HG02623 (cell line): ENCODE data around the gene FBXO10.

Source experiments
- ATAC-seq: cut with Tn5 transposase; IDR thresholded peaks from one replicate; pipeline ENCODE4 v1.9.1; 2021; ENCODE audit warnings: moderate library complexity; ENCODE audit not compliant: unreplicated experiment

FBXO10 gene

GRCh38 chr9:37551468-37551867 is 24.7 kb downstream of the FBXO10 start:
- ATAC-seq, result no peak

- no peak for ATAC-seq
Observed at GRCh38 chr9:37550781-37551180, 25.4 kb downstream of the FBXO10 start.

GRCh38 chr9:37549527-37549926 is 26.7 kb downstream of the FBXO10 start:
- no peak for ATAC-seq

GRCh38 chr9:37547328-37547878 is 28.8 kb downstream of the FBXO10 start:
- ATAC-seq, result no peak

- ATAC-seq, result no peak
Observed at GRCh38 chr9:37543468-37543867, 32.7 kb downstream of the FBXO10 start.

GRCh38 chr9:37542895-37543294 is 33.3 kb downstream of the FBXO10 start:
- no peak for ATAC-seq

GRCh38 chr9:37542488-37542887 is 33.7 kb downstream of the FBXO10 start:
- no peak for ATAC-seq

GRCh38 chr9:37541465-37541864 is 34.7 kb downstream of the FBXO10 start:
- no peak for ATAC-seq

- no peak for ATAC-seq
Observed at GRCh38 chr9:37540634-37541033, 35.5 kb downstream of the FBXO10 start.

- no peak for ATAC-seq
Observed at GRCh38 chr9:37539634-37540033, 36.5 kb downstream of the FBXO10 start.

GRCh38 chr9:37538099-37538498 is 38.1 kb downstream of the FBXO10 start:
- no peak for ATAC-seq

GRCh38 chr9:37534901-37535300 is 41.3 kb downstream of the FBXO10 start:
- no peak for ATAC-seq

GRCh38 chr9:37534412-37534811 is 41.8 kb downstream of the FBXO10 start:
- ATAC-seq, result no peak

GRCh38 chr9:37531699-37532098 is 44.5 kb downstream of the FBXO10 start:
- peak; percentile 61 for ATAC-seq

GRCh38 chr9:37528652-37529471 is 47.3 kb downstream of the FBXO10 start:
- ATAC-seq, result no peak

GRCh38 chr9:37523916-37524315 is 52.3 kb downstream of the FBXO10 start:
- no peak for ATAC-seq

- no peak for ATAC-seq
Observed at GRCh38 chr9:37522971-37523370, 53.2 kb downstream of the FBXO10 start.

- ATAC-seq, result no peak
Observed at GRCh38 chr9:37521111-37521510, 55.1 kb downstream of the FBXO10 start.

- no peak for ATAC-seq
Observed at GRCh38 chr9:37520641-37521040, 55.5 kb downstream of the FBXO10 start.

- ATAC-seq, result no peak
Observed at GRCh38 chr9:37517923-37518322, 58.3 kb downstream of the FBXO10 start.

GRCh38 chr9:37515620-37516258 is 60.4 kb downstream of the FBXO10 start:
- ATAC-seq, result no peak

- no peak for ATAC-seq
Observed at GRCh38 chr9:37514999-37515398, 61.2 kb downstream of the FBXO10 start.
